Suprapubic skin (tissue), 3 donors: ENCODE measurements around the gene TM7SF2.

ENCODE experiments used
- CTCF ChIP-seq, 2 donors: fragments of 200-600 bp in 1 of 2; fragments of 450-650 bp in 1 of 2; sonication (generic) in 1 of 2; IDR thresholded peaks; one replicate each; pipeline ENCODE4 v1.5.1; 2016 to 2019; ENCODE audit warnings: antibody characterized with exemption in 2 of 2, mild to moderate bottlenecking in 1 of 2, moderate library complexity in 1 of 2
- POLR2AphosphoS5 ChIP-seq, 3 donors: sonication (generic); formaldehyde crosslinking; IDR thresholded peaks; one replicate each; pipeline ENCODE4 v1.6.1; 2017; ENCODE audit warnings: antibody characterized with exemption in 3 of 3

- TF ChIP-seq CTCF (IDR thresholded peaks at IDR 0.05) (no peak), POLR2AphosphoS5 (IDR thresholded peaks at IDR 0.05) (no peak)
Observed at GRCh38 chr11:65126624-65127274, 15.1 kb downstream of the TM7SF2 start.
